Camera-type eye (tissue), 1 donor: ENCODE results near the gene ATG9A. TPM values are rescaled to one million over a fixed set of nuclear protein-coding genes. Genes with fewer than 3 reads are reported as not detected.

Source experiments
- total RNA-seq: library from RNA; depleted of rRNA; stranded (reverse); fragments of >200 nt; gene quantifications from one replicate; pipeline ENCODE4 v1.2.3, GENCODE V29; 2014

Gene ATG9A, protein sequence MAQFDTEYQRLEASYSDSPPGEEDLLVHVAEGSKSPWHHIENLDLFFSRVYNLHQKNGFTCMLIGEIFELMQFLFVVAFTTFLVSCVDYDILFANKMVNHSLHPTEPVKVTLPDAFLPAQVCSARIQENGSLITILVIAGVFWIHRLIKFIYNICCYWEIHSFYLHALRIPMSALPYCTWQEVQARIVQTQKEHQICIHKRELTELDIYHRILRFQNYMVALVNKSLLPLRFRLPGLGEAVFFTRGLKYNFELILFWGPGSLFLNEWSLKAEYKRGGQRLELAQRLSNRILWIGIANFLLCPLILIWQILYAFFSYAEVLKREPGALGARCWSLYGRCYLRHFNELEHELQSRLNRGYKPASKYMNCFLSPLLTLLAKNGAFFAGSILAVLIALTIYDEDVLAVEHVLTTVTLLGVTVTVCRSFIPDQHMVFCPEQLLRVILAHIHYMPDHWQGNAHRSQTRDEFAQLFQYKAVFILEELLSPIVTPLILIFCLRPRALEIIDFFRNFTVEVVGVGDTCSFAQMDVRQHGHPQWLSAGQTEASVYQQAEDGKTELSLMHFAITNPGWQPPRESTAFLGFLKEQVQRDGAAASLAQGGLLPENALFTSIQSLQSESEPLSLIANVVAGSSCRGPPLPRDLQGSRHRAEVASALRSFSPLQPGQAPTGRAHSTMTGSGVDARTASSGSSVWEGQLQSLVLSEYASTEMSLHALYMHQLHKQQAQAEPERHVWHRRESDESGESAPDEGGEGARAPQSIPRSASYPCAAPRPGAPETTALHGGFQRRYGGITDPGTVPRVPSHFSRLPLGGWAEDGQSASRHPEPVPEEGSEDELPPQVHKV
- total RNA-seq: 46.7 TPM

DNA sequence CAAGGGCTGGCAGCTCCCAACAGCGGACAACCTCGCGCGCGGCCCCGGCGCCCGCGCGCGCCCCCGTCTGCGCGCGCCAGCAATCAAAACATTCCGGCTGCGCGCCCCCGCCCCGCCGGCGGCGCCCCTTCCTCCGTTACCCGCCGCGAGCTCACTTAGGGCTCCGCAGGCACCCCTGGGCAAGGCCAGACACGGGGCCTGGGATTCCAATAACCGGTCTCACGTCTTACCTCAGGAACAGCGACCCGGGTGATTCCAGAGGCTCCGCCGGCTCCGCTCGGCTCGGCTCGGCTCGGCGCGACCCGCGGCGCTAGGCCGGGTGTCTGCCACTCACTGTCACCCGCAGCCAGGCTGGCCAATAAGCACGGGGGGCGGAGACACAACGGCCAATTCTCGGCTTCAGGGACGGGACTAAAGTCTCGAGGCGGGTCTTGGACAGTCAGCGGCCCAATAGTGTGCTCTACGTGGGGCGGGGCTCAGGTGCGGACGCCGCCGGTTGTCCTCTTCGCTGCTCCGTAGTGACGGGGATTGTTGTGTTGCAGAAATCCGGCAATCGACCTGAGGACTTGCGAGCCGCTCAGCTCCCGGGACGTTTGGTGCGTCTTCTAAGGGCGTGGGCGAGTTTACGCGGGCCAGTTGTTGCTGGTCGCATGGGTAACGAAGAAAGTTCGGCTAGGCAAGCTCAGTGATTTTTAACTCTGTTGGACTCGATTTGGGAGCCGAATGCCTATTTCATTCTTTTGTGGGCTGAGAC, at the start of gene ATG9A, which contains the start of gene ANKZF1:
Gene ATG9A (minus strand): TSS at position 332 of the 754 bp plus-strand sequence. CDS start 1,612 bp downstream, outside the sequence.
Gene ANKZF1 (plus strand): TSS at position 502 of the 754 bp plus-strand sequence. CDS start 452 bp downstream, outside the sequence.

DNA sequence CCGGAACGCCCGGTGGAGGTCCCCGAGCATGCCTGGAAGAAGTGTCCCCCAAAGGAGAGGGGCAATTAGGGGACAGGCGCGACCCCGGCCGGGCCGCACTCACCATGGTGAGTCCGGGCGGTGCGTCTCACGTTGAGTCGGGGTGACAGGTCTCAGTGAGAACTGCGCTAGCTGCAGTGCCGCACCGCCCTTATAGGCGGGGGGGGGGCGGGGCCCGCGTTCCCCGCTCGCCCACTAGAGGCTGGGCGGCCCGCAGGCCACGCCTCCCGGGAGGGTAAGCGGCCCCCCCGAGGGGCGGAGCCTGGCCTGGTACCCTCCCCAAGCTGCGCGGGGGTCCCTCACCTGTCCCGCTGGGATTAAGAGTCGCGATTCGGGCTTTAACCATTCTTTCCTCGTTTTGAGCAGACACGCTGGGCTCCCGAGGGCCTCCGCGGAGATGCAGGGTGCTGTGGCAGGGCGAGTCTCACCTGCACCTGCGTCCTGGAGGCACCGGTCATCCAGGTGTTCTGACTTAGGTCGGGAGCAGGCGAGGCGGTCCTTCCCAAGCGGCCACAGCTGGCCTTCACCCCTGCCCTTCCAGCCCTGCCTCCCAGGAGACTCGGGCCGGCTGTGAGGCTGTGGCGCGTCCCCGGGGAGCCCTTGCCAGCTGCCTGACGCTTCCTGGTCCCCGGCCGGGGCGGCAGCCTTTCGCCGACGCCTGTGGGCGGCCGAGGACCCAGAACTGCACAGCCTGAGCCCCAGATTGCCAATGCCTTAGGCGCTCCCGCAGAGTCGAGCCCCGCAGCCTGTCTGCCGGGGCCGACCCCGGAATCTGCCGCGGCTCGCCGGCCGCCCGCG, 24.5 kb upstream of the ATG9A start, which contains the start of gene TUBA4A:
Gene TUBA4A (minus strand): TSS at position 166 of the 837 bp plus-strand sequence. CDS start 60 bp downstream, at position 106.

DNA sequence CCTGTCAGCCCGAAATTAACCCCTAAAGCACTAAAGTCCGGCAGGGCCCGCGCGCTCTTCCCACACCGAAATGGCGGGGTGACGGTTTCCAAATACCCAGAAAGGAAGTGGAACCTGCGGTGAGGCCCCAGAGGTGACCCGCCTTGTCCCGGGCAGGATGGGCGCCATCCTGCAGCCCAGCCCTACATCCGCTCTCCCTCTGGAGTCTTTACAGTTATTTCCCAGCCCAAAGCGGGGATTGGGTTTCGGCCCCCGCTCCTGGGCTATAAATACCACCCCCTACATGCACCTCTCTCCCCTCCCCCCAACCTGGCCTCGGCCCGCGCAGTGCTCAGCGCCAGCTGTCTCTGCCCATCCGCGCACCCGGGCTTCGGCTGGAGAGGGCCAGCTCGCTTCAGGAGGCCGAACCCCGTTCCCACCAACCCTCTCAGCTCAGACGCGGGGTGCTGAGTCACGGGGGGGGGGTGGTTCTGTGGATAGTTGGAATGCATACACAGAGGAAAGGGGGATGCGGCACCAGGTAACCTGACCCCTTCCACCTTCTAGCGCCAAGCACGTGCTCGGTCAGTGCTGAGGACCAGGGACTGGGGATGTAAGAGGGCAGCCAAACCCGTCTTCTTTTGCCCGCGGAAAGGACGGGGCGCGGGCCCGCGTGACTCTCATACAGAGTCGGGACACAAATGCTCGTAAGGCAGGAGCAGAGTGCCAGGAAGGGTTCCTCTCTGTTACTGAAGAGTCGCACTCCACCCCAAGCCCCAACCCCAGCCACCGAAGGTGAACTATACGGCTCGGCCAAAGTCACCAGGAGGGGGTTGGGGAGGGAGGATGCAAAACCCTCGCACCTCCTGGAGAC, 23.7 kb upstream of the ATG9A start, which contains the start of gene TUBA4B:
Gene TUBA4B (plus strand): TSS at position 344 of the 853 bp plus-strand sequence. CDS start 165 bp downstream, at position 509.

DNA sequence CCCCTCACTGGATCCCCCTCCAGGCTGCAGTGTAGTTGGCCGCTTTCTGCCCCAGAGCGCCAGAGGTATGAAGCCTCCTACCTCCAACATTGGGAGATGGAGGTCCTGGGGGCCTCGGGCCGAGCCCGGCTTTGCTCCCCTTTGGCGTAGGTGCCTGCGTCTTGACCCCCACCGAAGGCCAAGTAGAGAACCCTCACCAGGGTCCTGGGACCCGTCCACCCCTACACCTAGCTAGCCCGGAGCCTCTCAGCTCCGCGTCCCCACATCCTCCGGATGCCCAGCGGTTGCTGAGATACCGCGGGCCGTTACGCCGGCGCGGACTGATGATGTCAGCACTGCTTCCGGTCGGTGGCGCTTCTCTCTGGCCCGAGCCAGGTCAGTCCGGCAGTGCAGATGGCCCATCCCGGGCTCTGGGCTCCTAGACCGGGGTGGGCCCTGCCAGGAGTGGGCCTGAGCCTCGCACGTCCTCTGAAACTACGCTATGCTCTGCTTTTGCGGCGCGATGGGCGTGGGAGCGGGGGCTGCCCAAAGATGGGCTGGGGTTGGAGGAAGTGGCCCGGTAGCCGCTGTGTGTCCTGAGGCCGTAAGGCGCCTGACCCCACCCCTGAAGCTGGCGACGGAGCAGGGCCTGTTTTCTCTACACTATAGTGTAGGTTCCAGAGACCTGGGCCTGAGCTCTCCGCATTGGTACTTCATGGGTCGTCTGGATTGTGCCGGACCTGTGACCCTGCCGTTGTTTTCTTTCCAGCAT, 15.9 kb upstream of the ATG9A start, which contains the start of the genes GLB1L and STK16:
Gene GLB1L (minus strand): TSS at position 297 of the 751 bp plus-strand sequence. CDS start 1,871 bp downstream, outside the sequence.
Gene STK16 (plus strand): TSS at position 332 of the 751 bp plus-strand sequence. CDS start 521 bp downstream, outside the sequence.

DNA sequence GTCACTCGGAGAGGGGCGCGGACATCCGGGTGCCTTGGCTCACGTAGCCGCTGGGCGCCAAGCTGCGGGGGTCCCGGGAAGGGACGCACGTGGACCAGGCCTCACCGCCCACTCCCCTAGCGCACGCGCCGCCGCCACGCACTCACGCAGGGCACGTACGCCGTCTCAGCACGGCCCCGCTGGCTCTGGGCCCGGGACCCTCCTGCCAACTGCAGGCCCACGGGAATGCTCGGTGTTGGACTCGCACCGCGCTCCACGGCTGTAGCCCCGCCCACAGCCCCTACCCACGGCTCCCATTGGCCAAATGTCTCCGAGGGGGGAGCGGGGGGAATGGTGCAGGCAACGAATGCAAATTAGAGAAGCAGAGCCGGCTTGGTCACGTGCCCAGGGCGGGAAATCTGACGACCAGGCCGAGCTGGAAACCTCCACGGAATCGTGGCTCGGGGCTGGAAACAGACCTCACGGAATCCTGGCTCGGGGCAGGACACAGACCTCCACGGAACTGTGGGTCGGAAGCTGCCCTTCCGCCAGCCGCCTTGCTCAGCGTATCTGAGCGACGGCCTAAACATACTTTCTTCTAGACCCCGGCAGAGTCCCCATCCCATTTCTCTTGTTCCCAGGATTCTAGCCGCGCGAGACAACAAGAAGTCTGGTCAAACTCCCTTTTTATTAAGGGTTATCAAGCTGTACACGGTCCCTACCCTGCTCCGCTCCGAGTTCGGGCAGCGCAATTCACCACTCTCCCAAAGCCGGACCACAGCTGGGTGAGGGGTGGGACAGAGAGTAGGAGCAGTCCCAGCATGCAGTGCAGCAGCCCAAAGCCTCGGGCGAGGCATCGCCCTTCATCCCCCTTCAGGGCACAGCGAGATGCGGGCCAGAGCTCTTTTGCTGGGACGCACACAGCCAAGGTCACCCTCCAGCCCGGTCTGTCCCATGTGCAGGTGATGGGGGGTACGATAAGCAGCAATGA, 10.4 kb downstream of the ATG9A start, which contains the start of gene ABCB6:
Gene ABCB6 (minus strand): TSS at position 227 of the 970 bp plus-strand sequence. CDS start 285 bp downstream, outside the sequence.

DNA sequence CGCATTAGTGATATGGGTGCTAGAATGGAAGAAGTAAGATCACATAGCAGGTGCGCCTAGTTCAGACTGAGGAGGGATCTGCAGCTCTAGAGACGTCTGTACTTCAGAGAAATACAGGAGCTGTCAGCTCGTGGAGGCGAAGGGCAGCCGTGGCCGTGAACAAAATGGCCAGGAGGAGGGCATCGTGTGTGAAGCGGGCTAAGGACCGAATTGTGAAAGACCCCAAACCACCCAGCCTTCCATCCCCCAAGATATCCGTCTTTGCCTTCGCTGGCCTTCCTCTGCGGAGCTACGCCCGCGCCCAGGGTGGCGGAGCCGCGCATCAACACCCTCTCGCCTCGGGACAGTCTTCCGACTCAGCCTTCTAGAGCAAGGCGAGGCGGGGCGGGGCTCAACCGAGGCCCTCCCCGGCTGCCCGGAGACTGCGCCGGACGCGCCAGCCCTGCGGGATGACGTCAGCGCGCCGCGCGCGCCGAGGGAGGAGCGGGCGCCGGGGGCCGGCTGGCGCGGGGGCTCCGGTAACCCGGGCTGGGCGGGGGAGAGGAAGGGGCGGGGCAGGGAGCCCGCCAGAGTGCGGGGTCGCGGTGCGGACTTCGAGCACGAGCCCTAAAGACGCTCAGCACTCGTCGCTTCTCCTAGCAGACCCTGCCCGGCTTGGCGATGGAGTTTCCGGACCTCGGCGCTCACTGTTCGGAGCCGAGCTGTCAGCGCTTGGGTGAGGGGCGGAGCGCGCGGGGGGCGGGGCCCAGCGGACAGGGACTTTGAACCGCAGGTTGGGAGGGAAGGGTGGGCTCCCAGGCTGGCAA, 22.9 kb downstream of the ATG9A start, which contains the start of gene ZFAND2B:
Gene ZFAND2B (plus strand): TSS at position 455 of the 806 bp plus-strand sequence. CDS start 206 bp downstream, at position 661.

DNA sequence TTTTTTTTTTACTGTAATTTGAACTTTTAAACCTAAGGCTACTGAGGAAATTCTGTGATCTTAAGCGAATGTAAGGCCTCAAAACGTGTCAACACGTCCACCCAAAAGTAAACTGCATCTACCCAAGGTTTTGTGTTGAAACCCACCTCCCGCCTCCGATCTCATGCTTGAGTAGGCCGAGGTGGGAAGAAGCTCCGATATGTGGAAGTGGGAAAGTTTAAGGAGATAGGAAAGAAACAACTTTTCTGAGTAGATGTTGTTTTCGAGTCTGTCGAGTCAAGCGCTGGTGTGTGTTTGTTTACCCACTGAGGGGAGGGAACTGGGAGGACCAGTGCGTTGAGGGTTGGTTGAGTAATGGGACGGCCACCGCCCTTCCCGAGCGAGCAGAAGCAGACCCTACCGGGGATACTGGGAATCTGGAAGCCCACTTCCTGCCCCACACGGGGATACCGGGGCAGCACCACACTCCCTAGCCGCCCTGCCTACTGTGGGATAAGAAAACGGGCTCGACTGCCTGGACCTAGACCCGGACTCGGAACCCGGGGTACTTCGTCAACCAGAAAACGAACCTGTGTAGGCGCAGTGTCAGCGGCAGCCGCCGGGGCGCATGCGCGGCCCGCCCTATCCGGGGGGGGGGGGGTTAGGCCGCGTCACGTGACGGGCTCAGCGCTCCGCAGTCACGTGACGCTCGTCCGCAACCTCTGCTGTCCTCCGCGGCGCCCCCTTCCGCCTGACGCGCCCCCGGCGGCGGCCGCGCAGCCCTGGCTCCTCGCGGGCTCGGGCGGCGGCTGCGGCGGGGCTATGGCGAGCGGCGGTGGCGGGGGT, 51.7 kb downstream of the ATG9A start, which contains the start of gene RETREG2:
Gene RETREG2 (plus strand): TSS at position 724 of the 825 bp plus-strand sequence. CDS start 78 bp downstream, at position 802.

DNA sequence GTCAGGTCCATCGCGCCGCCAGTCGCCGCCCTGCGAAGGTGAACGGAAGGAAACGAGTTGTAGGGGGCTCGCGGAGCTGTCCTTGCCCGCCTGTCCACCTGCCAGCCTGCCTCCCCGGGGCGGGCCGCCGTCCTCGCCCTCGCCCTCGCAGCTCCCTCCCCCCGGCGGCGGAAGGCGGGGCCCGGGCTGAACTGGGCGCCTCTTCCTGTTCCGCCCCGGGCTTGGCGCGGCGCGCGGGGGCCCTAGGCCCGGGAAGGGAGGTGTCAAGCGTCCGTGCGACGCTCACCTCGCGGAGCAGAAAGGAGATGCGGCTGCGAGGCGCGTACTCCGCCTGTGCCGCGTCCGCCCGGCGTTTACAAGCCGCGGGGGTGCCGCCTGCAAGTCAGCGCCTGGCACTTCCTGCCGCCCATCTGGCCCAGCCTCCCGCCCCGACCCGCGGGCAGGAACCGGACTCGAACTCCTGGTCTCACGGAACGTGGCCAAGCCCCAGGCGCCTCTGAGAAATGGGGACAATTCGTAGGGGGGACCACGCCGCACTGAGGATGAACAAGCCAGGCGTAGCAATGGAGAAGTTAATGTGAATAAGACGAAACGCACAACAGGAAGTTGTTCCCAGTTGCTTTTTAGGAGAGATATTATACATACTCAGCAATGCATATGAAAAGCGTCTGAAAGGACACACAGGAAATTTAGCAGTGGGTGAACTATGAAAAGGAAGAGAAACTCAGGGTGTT, 52.5 kb downstream of the ATG9A start, which contains the start of gene CNPPD1:
Gene CNPPD1 (minus strand): TSS at position 108 of the 734 bp plus-strand sequence. CDS start 97 bp downstream, at position 11.

DNA sequence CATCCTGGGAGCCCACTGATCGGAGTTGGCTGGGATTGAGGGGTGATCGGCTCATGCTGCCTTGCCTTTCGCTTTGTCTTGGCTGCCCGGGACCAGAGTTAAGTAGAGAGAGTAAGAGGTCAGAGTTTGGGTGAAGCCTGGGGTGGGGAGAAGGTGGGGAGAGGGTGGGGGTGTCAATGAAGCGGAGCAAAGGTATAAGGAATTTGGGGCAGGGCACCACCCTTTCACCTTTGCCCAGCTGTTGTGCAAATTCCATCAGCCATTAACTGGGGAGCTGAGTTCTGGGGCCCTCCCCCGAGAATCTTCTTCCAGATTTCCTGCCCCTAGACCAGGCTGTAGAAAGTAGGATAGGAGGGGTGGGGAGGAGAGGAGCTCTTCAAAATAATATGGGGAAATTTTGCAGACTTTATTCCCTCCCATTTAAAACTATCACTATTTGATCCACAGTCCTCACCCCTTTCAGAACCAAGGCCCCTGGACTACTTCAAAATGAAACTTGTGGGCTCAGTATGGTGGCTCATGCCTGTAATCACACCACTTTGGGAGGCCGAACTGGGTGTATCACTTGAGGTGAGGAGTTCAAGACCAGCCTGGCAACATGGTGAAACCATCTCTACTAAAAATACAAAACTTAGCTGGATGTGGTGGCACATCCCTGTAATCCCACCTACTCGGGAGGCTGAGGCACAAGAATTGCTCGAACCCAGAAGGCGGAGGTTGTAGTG, 59.3 kb downstream of the ATG9A start, which contains the start of gene SLC23A3:
Gene SLC23A3 (minus strand): TSS at position 100 of the 725 bp plus-strand sequence. CDS start 45 bp downstream, at position 55.

Other genes starting within 250 kb of the ATG9A start
- not detected for gene FEV, start 244.5 kb downstream of the ATG9A start, total RNA-seq
- 1,526 TPM for gene CRYBA2, start 236.2 kb downstream of the ATG9A start, total RNA-seq
- gene CFAP65, start 188.1 kb downstream of the ATG9A start, total RNA-seq: not detected
- 3.8 TPM for gene IHH, start 168.7 kb downstream of the ATG9A start, total RNA-seq
- 12.1 TPM for gene NHEJ1, start 68.8 kb downstream of the ATG9A start, total RNA-seq
- 1.3 TPM for gene SLC23A3, start 59.6 kb downstream of the ATG9A start, total RNA-seq
- gene CNPPD1, start 52.7 kb downstream of the ATG9A start, total RNA-seq: 30.5 TPM
- gene RETREG2, start 51.4 kb downstream of the ATG9A start, total RNA-seq: 66.2 TPM
- gene ZFAND2B, start 22.9 kb downstream of the ATG9A start, total RNA-seq: 22.6 TPM
- gene ABCB6, start 10.7 kb downstream of the ATG9A start, total RNA-seq: 24.2 TPM
- 91.3 TPM for gene ANKZF1, start 170 bp upstream of the ATG9A start, total RNA-seq
- gene GLB1L, start 15.8 kb upstream of the ATG9A start, total RNA-seq: 15.2 TPM
- 17.9 TPM for gene STK16, start 15.8 kb upstream of the ATG9A start, total RNA-seq
- not detected for gene TUBA4B, start 23.6 kb upstream of the ATG9A start, total RNA-seq
- gene TUBA4A, start 24.3 kb upstream of the ATG9A start, total RNA-seq: 20.5 TPM
- gene DNAJB2, start 49.7 kb upstream of the ATG9A start, total RNA-seq: 91.9 TPM
- 22.0 TPM for gene PTPRN, start 79.8 kb upstream of the ATG9A start, total RNA-seq
- gene RESP18, start 103.1 kb upstream of the ATG9A start, total RNA-seq: not detected
- gene DNPEP, start 158.3 kb upstream of the ATG9A start, total RNA-seq: 32.5 TPM
- gene DES, start 188.7 kb upstream of the ATG9A start, total RNA-seq: 249 TPM
- 17.4 TPM for gene SPEG, start 205.2 kb upstream of the ATG9A start, total RNA-seq